GM19455 (cell line): ENCODE results near the gene TMC8.

ENCODE experiments used
- ATAC-seq: cut with Tn5 transposase; IDR thresholded peaks from one replicate; pipeline ENCODE4 v1.9.1; 2021; ENCODE audit not compliant: unreplicated experiment

TMC8 gene

DNA sequence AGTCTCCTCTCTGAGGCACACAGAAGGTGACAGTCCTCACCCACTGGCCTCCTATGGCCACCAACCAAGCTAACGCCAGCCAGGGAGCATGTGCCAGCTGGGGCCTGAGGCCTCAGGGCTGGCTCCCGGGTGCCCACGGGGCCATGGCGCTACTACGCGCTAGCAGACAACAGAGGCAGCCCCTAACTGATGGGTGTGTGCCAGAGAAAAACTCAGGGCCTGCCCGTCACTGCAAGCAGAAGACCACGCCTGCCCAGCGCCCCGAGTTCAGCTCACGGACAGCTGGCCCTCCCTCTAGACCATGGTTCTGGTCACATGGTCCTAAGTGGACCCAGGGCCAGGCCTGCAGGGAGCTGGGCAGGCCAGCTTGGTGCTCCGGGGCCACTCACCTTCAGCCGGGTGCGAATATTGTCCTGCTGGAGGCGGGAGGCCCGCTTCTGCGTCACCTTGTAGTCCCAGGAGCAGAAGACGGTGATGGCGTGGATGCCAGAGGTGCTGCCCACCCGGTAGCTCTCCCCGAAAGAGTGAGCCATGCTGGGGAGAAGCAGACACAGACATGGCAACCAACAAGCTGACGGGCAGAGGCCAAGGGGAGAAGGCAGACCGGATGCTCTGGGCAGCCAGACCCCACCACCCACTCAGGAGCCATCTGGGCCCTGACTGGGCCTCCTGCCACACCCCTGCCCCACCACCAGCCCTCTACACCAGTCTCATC lies 8.2 kb upstream of the TMC8 start:
- no peak for ATAC-seq

DNA sequence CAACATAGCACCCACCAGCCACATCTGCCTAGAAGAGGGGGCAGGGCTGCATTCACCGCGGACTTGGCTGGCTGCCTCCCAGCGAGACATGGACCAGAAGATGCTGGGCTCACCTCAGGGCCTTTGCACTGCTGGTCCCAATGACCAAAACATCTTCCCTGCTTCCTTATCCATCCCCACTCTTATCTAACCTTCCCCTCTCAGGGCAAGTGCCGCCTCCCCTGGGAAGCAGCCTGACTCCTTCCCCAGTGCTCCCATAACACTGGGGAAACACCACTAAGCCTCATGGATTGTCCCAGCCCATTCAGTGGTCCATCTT lies 7.7 kb upstream of the TMC8 start:
- ATAC-seq: no peak

DNA sequence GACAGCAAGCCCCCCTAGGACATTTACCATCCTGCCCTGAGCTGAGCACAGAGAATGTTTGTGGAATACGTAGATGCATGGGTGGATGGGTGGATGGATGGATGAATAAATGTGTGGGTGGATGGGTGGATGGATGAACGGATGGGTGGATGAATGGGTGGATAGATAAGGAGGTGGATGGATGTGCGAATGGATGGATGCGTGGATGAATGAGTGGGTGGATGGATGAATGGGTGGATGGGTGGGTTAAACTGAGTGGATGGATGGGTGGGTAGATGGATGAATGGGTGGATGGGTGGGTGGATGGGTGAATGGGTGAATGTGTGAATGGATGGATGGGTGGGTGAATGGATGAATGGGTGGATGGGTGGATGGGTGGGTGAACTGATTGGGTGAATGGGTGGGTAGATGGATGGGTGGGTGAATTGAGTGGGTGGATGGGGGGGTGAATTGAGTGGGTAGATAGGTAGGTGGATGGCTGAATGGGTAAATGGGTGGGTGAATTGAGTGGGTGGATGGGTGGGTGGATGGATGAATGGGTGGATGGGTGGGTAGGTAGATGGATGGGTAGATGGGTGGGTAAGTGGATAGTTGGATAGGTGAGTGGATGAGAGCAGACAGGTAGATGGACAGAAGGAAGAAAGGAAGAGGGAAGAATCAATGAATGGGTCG lies 7.2 kb upstream of the TMC8 start:
- no peak for ATAC-seq

DNA sequence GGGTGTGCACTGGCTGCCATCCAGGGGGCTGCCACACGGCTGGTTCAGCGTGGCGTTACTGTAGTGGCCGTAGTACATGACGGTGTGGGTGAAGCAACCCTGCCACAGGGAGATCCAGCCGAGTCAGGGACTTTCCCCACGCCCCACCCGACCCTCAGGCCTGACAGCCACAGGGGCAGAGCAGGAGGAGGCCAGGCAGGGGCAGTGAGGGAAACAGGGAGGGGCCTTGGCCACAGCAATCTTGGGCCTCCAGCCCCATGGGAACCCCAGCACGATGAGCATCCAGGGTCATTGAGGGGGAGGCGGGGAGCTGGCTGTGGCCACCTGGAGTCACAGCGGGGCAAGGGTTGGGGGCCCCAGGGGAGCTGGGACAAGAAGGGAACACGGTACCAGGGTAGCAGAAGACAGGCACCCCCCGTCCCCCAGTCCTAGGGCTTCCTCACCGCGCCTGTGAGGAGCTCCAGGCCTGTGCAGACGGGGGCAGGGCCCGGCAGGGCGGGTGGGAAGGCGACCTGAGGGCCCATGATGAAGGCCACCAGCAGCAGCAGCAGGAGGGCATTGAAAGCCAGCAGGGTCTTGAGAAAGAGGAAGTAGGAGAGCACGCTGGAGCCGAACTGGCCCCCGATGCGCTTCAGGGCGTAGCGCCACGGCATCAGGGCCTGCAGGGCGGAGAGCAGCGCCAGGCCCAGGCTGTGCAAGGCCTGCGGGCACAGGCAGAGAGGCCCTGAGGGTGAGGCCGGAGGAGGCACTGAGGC lies 6.3 kb upstream of the TMC8 start:
- ATAC-seq: no peak

DNA sequence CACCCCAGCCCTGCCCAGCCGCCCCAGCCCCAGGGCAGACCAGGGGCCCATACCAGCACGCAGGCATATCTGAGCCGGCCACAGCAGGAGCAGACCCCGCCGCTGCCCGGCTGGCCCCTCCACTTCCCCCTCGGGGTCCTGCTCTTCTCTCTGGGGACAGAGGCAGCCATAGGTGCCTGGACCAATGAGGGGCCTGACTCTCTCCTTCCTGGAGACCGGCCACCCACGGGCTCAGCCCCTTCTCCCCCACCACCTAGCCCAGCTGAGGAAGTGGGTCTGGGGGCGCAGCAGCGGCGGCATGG lies 5.8 kb upstream of the TMC8 start:
- ATAC-seq: no peak

DNA sequence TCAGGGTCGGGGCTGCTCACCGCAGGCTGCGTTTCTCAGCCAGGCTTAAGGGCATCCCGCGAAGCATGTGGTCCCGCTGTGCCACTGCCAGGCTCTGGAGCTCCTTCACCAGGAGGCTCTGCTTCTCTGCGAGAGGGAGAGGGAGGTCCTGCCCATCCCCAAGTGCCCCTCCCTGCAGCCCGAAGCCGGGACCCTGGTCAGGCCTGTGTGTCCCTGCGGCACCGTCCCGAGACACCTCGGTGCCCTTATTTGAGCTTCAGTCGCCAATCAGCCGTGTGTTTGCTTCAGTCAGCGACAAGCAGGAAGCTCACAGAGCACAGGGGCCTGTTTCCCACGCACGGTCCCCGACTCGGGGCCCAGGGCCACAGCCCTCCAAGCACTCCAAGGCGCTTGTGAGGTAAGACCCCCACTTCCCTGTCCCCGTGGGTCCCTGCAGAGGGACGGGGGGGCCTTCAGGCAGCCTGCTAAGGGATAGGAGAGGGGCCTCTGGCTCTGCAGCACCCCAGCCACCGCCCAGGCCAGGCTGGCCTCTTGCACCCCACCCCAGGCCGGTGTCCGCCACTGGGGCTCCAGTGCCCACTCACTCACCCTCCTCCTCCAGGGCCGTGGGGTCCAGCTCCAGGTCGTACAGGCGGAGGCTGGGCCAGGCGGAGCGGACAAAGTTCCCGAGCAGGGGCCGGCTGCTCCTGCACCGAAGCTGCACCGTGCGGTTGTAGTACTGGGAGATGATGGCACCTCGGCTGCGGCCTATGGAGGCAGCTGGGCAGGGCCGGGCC lies 5.2 kb upstream of the TMC8 start:
- ATAC-seq: no peak

DNA sequence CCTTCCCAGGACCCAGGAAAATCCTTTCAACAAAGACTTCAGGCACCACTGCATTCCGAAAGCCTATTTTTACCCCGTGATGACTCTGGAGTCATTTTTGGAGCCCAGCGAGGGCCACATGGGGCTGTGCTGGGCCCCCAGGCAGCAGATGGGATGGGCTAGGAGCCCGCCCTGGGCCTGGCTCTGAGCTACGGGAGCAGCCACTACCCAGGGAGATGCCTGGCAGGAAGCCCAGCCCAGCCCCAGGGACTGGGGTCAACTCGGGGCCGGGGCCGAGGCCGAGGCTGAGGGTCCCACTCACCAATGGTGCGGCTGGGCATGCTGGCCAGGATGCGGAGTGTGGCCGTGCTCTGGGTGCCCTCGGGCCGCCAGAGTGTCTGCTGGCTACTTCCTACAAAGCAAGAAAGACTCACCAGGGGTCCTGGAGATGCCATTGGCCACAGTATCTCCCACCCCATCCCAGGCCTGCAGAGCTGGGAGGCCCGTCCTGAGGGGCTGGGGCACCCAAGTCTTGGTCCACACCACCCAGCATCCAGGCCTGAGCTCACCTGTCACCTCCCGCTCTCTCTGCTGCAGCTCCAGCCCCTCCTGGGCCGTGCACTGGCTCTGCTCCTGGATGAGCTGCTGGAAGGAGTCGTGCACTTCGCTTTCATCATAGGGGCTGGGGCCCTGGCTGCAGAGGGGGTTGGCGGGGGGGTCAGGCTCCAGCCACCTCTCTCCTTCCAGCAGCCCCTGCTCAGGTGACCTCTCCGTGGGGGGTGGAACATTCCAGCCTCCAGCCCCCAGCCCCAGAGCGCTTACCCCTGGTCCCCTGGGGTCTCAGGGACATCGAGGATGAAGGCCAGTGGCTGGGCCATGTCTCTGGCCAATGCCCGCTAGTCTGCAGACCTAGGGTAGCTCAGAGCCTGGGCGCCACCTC lies 4.3 kb upstream of the TMC8 start:
- no peak for ATAC-seq

DNA sequence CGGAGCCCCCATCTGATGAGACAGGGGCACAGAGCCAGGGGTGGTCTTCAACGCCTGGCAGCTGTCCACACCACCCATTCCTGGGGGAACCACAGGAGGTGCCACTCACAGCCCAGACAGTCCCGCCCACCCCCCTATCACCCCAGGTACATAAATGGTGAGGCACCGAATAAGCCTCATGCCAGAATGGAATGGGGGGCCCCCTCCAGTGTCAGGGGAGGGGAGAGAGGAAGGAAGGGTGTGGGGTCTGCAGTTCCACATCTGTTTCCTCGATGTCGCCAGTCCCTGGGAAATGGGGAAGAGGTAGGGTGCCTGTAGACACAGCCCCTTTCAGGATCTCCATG lies 3.7 kb upstream of the TMC8 start:
- ATAC-seq: no peak

DNA sequence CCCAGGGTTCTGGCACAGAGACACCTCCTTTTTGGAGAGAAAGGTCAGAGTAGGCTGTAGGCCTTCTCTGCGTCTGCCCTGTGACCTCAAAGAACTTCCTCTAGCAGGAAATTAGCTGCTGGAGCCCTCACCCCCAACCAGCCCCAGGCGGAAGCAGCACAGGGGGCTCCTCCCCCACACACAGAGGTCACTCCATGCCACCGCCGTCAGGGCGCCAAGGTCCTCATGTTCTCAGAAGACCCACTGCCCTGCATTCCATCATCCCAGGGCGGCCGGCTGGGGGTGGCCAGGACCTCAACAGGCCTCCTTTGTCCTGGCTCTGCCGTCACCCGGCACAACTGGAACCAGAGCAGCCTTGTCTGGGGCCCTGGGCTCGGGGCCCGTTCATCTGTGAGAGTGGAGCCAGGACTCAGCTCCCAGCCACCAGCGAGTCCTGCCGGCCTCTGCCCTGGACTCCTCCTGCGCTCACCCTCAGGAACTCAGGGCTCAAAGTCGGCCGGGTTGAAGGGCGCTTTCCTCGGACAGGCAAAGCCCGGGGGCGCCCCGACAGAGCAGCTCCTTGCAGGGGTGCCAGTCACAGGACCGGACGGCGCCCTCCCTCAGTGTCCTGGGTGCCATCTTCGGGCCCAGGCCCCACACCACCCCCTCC lies 3.2 kb upstream of the TMC8 start:
- ATAC-seq: no peak

DNA sequence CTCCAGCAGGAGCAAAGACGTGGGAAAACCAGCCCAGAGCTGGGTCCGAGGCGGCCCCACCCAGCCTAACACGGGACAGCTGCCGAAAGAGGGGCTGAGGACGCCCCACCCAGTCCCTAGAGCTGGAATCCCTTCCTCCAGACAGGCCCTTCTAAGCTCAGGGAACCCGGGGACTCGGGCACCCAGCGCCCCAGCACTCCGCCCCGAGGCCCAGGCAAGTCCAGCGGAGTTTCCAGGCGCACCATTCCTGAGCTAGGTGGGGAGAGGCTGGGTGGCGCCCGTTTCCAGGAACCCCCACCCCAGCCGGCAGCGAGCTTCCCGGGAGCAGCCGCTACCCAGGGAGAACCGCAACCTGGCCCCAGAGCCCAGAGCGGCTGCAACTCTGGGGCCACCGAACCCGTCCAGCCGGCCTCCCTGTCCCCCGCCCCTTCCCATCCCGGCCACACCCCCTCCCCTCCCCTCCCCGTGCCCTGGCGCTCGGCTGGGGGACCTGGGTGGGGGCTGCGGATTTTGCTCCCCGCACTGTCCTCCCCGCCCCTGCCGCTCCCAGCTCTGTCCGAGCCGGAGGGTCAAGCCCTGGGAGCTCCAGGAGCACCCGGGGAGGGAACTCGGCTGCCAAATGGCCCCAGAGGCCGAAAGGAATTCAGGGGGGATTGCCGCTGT lies 2.6 kb upstream of the TMC8 start:
- ATAC-seq: no peak

DNA sequence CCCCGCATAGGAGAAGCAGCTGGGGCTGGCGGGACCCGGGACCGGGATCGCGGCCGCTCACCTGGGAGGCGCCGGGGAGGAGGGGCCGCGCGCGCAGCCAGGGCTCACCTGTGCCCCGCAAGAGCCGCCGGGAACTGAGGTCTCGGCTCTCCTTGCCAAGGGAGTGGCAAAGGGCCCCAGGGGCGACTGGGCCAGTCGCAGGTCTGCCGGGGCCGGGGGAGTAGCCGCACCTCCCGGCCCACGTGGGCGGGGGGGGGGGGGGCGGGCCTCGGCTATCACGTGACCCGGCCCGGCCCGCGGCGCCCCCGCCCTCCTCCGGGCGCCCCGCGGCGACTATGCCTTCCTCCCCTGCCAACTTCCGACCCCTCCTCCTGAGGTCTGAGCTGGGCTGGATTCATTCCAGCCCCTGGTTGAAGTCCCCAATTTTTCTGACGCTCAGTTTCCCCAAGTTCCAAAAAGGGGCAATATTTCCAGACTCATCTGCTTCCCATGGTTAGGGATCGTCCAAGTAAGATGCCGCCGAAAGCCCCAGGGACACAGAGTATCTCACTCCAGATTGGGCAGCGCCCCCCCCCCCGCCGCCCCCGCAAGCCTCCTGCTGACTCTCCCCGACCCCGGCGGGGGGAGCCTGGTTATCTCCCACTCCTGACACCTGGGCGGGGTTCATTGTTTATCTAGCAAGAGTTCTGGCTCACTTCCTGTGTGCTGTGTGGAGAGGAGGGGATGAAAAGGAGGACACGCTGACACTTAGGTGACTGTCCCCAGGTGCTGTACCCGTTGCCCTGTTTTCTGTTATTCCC lies 1.8 kb upstream of the TMC8 start, which contains the start of gene TMC6:
Gene TMC6, minus strand, starts transcription at position 205 of the 800 bp plus-strand sequence. CDS start 1,923 bp downstream, outside the sequence.
- no peak for ATAC-seq

DNA sequence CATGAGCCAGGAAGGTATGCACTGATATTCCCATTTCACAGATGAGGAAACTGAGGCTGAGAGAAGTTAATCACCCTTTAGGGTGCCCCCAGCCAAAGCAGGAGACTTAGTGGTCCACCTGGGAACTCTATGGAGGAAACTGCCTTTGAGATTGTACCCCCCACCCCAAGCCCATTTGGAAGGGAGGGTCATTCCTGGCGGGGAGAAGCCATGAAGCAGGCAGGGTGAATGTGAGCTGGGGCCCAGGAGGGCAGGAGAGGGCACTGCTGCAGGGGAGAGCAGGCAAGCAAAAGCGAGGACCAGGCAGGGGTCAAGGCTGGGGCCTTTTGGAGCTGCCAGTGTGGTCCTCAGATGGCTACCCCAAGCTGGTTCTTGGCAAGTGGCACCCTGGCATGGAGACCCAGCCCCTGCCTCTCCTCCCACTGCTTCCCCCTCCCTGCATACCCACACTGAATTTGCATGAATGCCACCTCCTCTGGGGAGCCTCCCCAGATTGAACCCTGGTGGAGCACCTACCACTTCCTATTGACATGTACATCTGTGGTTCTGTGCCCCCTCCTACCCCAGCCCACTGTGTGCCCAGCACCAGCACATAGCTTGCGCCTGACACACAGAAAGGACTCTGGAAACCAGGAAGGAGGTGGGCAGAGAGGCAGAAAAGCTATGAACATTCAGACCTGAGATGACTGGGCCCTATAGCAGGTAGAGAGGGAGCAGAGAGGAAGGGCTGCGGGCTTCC lies 1.1 kb upstream of the TMC8 start:
- no peak for ATAC-seq

DNA sequence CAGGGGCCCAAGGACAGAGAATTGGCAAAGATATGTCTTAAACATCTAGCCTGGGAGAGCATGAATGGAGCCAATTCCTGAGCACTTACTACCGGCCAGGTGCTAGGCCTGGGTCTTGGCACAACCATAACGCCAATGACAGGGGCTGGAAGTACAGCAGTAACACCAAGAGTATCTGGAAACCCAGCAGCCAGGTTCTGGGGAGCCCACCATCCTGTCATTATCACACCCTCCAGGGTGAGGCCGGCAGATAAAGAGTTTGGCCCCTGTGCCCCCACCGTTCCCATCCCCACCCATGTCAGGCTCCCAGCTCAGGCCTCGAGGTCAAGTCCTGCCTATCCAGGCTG lies 508 bp upstream of the TMC8 start:
- no peak for ATAC-seq

DNA sequence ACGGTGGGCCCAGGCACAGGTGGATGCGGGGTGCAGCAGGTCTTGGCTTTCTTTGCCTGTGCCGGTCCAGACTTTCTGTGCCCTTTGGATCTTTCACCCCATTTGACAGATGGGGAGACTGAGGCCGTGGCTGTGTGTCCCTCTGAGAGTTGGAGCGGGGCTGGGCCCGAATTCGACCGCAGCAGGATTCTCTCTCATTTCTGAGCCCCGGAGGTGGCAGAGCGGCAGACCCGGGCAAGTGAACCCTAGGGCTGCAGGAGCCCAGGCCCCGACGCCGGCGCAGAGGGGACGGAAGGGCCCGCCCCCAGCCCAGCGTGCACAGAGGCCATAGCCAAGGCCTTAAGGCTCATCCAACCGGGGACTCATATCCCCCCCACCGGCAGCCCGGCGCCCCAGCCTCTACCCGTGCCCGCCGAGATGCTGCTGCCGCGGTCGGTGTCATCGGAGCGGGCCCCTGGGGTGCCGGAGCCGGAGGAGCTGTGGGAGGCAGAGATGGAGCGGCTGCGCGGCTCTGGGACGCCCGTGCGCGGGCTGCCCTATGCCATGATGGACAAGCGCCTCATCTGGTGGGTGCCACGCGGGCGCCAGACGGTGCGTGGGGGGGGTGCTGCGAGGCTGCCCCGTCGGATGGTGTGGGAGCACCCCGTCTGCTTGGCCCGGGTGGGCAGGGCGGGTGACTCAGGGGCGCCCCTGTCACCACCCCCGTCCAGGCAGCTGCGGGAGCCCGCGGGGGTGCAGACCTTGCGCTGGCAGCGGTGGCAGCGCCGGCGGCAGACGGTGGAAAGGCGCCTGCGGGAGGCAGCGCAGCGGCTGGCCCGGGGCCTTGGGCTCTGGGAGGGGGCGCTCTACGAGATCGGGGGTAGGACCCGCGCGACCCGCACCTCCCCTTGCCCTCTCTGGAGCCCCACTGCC lies 857 bp downstream of the TMC8 start:
- ATAC-seq: no peak

DNA sequence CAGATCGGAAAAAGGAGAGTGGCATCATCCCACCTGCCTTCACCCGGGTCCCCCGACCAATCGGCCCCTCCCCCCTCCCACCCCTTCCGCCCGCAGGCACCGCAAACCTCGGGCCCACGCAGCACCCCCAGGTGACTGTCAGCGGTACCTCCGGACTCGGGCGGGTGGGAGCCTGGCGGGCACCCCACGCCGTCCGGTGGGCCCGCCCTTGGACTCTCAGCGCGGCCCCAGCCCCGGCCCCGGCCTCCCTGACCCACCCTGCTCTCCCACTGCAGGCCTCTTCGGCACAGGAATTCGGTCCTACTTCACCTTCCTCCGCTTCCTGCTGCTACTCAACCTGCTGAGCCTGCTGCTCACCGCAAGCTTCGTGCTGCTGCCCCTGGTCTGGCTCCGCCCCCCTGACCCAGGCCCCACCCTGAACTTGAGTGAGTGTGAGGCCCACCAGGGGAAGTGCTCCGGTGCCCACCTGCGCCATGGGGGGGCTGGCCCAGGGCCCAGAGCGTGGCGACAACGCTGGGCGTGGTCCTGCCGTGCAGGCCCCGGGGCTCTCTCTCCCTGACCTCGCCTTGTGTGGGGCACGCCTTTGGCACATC lies 1.6 kb downstream of the TMC8 start:
- no peak for ATAC-seq

DNA sequence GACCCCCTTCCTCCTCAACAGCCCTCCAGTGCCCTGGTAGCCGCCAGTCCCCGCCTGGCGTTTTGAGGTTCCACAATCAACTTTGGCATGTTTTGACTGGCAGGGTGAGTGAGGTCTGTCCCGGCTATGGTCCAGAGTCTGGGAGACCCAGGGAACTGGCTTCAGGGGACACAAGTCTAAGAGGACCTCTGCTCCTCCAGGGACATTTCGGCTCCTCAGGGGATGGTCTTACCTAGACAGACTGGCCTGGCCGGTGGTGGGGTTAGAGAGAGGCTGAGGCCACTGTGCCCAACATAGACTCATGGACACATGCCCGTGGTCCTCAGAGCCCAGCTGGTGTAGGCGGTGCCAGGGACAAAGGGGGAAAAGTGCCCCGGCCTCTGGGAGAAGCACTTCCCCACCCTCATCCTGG lies 2.2 kb downstream of the TMC8 start:
- no peak for ATAC-seq
